ENCODE measurements around the gene NGB. TPM values are rescaled to one million over a fixed set of nuclear protein-coding genes. Genes with fewer than 3 reads are reported as not detected.

NGB gene
- total and polyA plus RNA-seq, 4 donors = not detected

- H3K4me1 ChIP-seq (ENCODE audit: control insufficient read depth in 5 of 5, insufficient read depth in 5 of 5, low read length in 5 of 5) = no peaks in the 10 kb centered on the region
- ATAC-seq (ENCODE audit: insufficient read depth, low FRiP score) (no peak), DNase-seq (no peak)
- no peak overlapping the region for H3K27ac ChIP-seq (ENCODE audit: low read depth in 1 of 2, low read length in 1 of 2)
- H3K9ac ChIP-seq (ENCODE audit: insufficient read depth in 1 of 2, low read length in 2 of 2) = no peak overlapping the region
- TF ChIP-seq CTCF (IDR thresholded peaks at IDR 0.05; ENCODE audit: control extremely low read depth, extremely low read depth) = no peak
- H3K4me3 ChIP-seq = no peak overlapping the region
- no peaks in the 10 kb centered on the region for H3K27me3 ChIP-seq (ENCODE audit: control insufficient read depth in 3 of 3, insufficient read depth in 3 of 3, low read length in 2 of 3)
- H3K9me3 ChIP-seq (ENCODE audit: control insufficient read depth in 4 of 4, insufficient read depth in 3 of 4, low read length in 3 of 4) = peaks cover 0 to 2% (median 0%) of the 10 kb centered on the region in 4 donors
- WGBS, 2 donors = 91 to 96% methylated on average over 13 of the region's 13 CpGs
- H3K36me3 ChIP-seq (ENCODE audit: control insufficient read depth in 4 of 4, insufficient read depth in 4 of 4, low read length in 4 of 4) = peaks cover 13 to 56% (median 28%) of the 10 kb centered on the region in 4 donors
Measured at GRCh38 chr14:77279719-77280118, 8.7 kb upstream of the NGB start.

GRCh38 chr14:77278461-77279230 lies 7.6 kb upstream of the NGB start:
- DNase-seq (no peak), ATAC-seq (ENCODE audit: insufficient read depth, low FRiP score) (no peak)
- Histone ChIP-seq H3K36me3 (ENCODE audit: control insufficient read depth in 4 of 4, insufficient read depth in 4 of 4, low read length in 4 of 4) (peaks cover 4 to 49% (median 19%) of the 10 kb centered on the region in 4 donors), H3K4me3 (no peak overlapping the region), H3K27me3 (ENCODE audit: control insufficient read depth in 3 of 3, insufficient read depth in 3 of 3, low read length in 2 of 3) (no peaks in the 10 kb centered on the region), H3K4me1 (ENCODE audit: control insufficient read depth in 5 of 5, insufficient read depth in 5 of 5, low read length in 5 of 5) (no peaks in the 10 kb centered on the region), H3K9me3 (ENCODE audit: control insufficient read depth in 4 of 4, insufficient read depth in 3 of 4, low read length in 3 of 4) (peaks cover 0 to 2% (median 0%) of the 10 kb centered on the region in 4 donors), H3K9ac (ENCODE audit: insufficient read depth in 1 of 2, low read length in 2 of 2) (no peak overlapping the region), H3K27ac (ENCODE audit: low read depth in 1 of 2, low read length in 1 of 2) (no peak overlapping the region)
- TF ChIP-seq CTCF (IDR thresholded peaks at IDR 0.05; ENCODE audit: control extremely low read depth, extremely low read depth) = no peak
- 95% methylated on average over 14 of the region's 14 CpGs for WGBS, 2 donors

- ATAC-seq (ENCODE audit: insufficient read depth, low FRiP score) = no peak
- Histone ChIP-seq H3K27ac (ENCODE audit: low read depth in 1 of 2, low read length in 1 of 2) (no peak overlapping the region), H3K9me3 (ENCODE audit: control insufficient read depth in 4 of 4, insufficient read depth in 3 of 4, low read length in 3 of 4) (peaks cover 0 to 6% (median 0%) of the 10 kb centered on the region in 4 donors), H3K27me3 (ENCODE audit: control insufficient read depth in 3 of 3, insufficient read depth in 3 of 3, low read length in 2 of 3) (no peaks in the 10 kb centered on the region), H3K9ac (ENCODE audit: insufficient read depth in 1 of 2, low read length in 2 of 2) (no peak overlapping the region), H3K4me1 (ENCODE audit: control insufficient read depth in 5 of 5, insufficient read depth in 5 of 5, low read length in 5 of 5) (no peaks in the 10 kb centered on the region), H3K36me3 (ENCODE audit: control insufficient read depth in 4 of 4, insufficient read depth in 4 of 4, low read length in 4 of 4) (peaks cover 0 to 42% (median 12%) of the 10 kb centered on the region in 4 donors), H3K4me3 (no peak overlapping the region)
- WGBS, 2 donors = 89 to 95% methylated on average over 12 of the region's 12 CpGs
- no peak for TF ChIP-seq CTCF (IDR thresholded peaks at IDR 0.05; ENCODE audit: control extremely low read depth, extremely low read depth)
- no peak for DNase-seq
Measured at GRCh38 chr14:77276959-77277358, 6.0 kb upstream of the NGB start.
